IgD-negative memory B cell (primary cell): ENCODE data around the gene TXNDC11. TPM values are rescaled to one million over a fixed set of nuclear protein-coding genes. Genes with fewer than 3 reads are reported as not detected.

Experiments used
- H3K27ac Mint-ChIP-seq, 3 donors: one replicate each; pipeline ENCODE4 v1.8.0; 2020 to 2022; ENCODE audit warnings: mild to moderate bottlenecking in 3 of 3, mixed read lengths in 3 of 3, moderate library complexity in 1 of 3
- H3K27me3 Mint-ChIP-seq: one replicate; pipeline ENCODE4 v1.8.0; 2021; ENCODE audit warnings: mixed read lengths
- H3K36me3 Mint-ChIP-seq: one replicate; pipeline ENCODE4 v1.8.0; 2020; ENCODE audit warnings: mild to moderate bottlenecking, mixed read lengths
- H3K4me1 Mint-ChIP-seq, 3 donors: one replicate each; pipeline ENCODE4 v1.8.0; 2020 to 2022; ENCODE audit warnings: mixed read lengths in 3 of 3, mild to moderate bottlenecking in 1 of 3
- H3K4me3 Mint-ChIP-seq, 4 donors: one replicate each; pipeline ENCODE4 v1.8.0; 2020 to 2022; ENCODE audit warnings: mild to moderate bottlenecking in 4 of 4, mixed read lengths in 4 of 4, moderate library complexity in 3 of 4
- H3K9me3 Mint-ChIP-seq, 3 donors: one replicate each; pipeline ENCODE4 v1.8.0; 2020 to 2021; ENCODE audit warnings: mixed read lengths in 3 of 3, mild to moderate bottlenecking in 1 of 3
- polyA plus RNA-seq: library from polyadenylated mRNA; unstranded; fragments of 300-500 nt; fragmentation: Illumina TruSeq; gene quantifications from one replicate; pipeline ENCODE4 v1.2.3, GENCODE V29; 2021

Gene TXNDC11
- polyA plus RNA-seq, 1 donor from 2014 or later: 78.0 TPM

- no peaks in the 10 kb centered on the region for H3K9me3 Mint-ChIP-seq
- peak overlapping the region in 2 of 3 donors; percentile 80 to 92 for H3K27ac Mint-ChIP-seq
- no peaks in the 10 kb centered on the region for H3K27me3 Mint-ChIP-seq
- peak overlapping the region in 1 of 4 donors; percentile 4 for H3K4me3 Mint-ChIP-seq
- peaks cover 6% of the 10 kb centered on the region for H3K36me3 Mint-ChIP-seq
- peaks cover 0 to 7% (median 5%) of the 10 kb centered on the region in 3 donors for H3K4me1 Mint-ChIP-seq
Observed at GRCh38 chr16:11759997-11760396, 17.3 kb upstream of the TXNDC11 start.

GRCh38 chr16:11759163-11759834 lies 16.6 kb upstream of the TXNDC11 start:
- Mint-ChIP-seq H3K27me3 (no peaks in the 10 kb centered on the region), H3K4me3 (no peak overlapping the region), H3K4me1 (peaks cover 0 to 7% (median 5%) of the 10 kb centered on the region in 3 donors), H3K36me3 (peaks cover 6% of the 10 kb centered on the region), H3K27ac (peak overlapping the region in 1 of 3 donors; percentile 80), H3K9me3 (no peaks in the 10 kb centered on the region)

- H3K27ac Mint-ChIP-seq: no peak overlapping the region
- no peaks in the 10 kb centered on the region for H3K27me3 Mint-ChIP-seq
- H3K4me1 Mint-ChIP-seq: peaks cover 0 to 7% (median 5%) of the 10 kb centered on the region in 3 donors
- peaks cover 6% of the 10 kb centered on the region for H3K36me3 Mint-ChIP-seq
- no peak overlapping the region for H3K4me3 Mint-ChIP-seq
- no peaks in the 10 kb centered on the region for H3K9me3 Mint-ChIP-seq
Observed at GRCh38 chr16:11757671-11758545, 15.3 kb upstream of the TXNDC11 start.

- Mint-ChIP-seq H3K27me3 (no peaks in the 10 kb centered on the region), H3K36me3 (no peaks in the 10 kb centered on the region), H3K9me3 (no peaks in the 10 kb centered on the region), H3K4me1 (peaks cover 0 to 5% (median 5%) of the 10 kb centered on the region in 3 donors), H3K27ac (no peak overlapping the region), H3K4me3 (no peak overlapping the region)
Observed at GRCh38 chr16:11756248-11756647, 13.6 kb upstream of the TXNDC11 start.

GRCh38 chr16:11755022-11755760 lies 12.5 kb upstream of the TXNDC11 start:
- Mint-ChIP-seq H3K36me3 (no peaks in the 10 kb centered on the region), H3K9me3 (no peaks in the 10 kb centered on the region), H3K27me3 (no peaks in the 10 kb centered on the region), H3K27ac (no peak overlapping the region), H3K4me1 (peaks cover 0 to 2% (median 2%) of the 10 kb centered on the region in 3 donors), H3K4me3 (peak overlapping the region in 1 of 4 donors; percentile 23)

- Mint-ChIP-seq H3K4me3 (peak overlapping the region in 1 of 4 donors; percentile 79), H3K36me3 (peaks cover 2% of the 10 kb centered on the region), H3K27me3 (no peaks in the 10 kb centered on the region), H3K9me3 (no peaks in the 10 kb centered on the region), H3K27ac (no peak overlapping the region), H3K4me1 (peaks cover 0 to 3% (median 0%) of the 10 kb centered on the region in 3 donors)
Observed at GRCh38 chr16:11752856-11753255, 10.2 kb upstream of the TXNDC11 start.

GRCh38 chr16:11750056-11750455 lies 7.4 kb upstream of the TXNDC11 start:
- Mint-ChIP-seq H3K9me3 (no peaks in the 10 kb centered on the region), H3K36me3 (peaks cover 2% of the 10 kb centered on the region), H3K4me1 (peaks cover 0 to 5% (median 0%) of the 10 kb centered on the region in 3 donors), H3K27me3 (no peaks in the 10 kb centered on the region), H3K4me3 (no peak overlapping the region), H3K27ac (no peak overlapping the region)

GRCh38 chr16:11748404-11749254 lies 6.0 kb upstream of the TXNDC11 start:
- Mint-ChIP-seq H3K27me3 (no peaks in the 10 kb centered on the region), H3K4me3 (no peak overlapping the region), H3K9me3 (no peaks in the 10 kb centered on the region), H3K36me3 (peaks cover 2% of the 10 kb centered on the region), H3K27ac (peak overlapping the region in 2 of 3 donors; percentile 14 to 69), H3K4me1 (peaks cover 0 to 10% (median under 1%) of the 10 kb centered on the region in 3 donors)

GRCh38 chr16:11747949-11748403 lies 5.3 kb upstream of the TXNDC11 start:
- no peaks in the 10 kb centered on the region for H3K27me3 Mint-ChIP-seq
- no peaks in the 10 kb centered on the region for H3K9me3 Mint-ChIP-seq
- H3K27ac Mint-ChIP-seq: peak overlapping the region in 2 of 3 donors; percentile 14 to 39
- no peak overlapping the region for H3K4me3 Mint-ChIP-seq
- peaks cover 2 to 12% (median 3%) of the 10 kb centered on the region in 3 donors for H3K4me1 Mint-ChIP-seq
- H3K36me3 Mint-ChIP-seq: peaks cover 2% of the 10 kb centered on the region

GRCh38 chr16:11744075-11744470 lies 1.4 kb upstream of the TXNDC11 start:
- no peaks in the 10 kb centered on the region for H3K36me3 Mint-ChIP-seq
- peaks cover 26 to 37% (median 34%) of the 10 kb centered on the region in 3 donors for H3K4me1 Mint-ChIP-seq
- no peaks in the 10 kb centered on the region for H3K27me3 Mint-ChIP-seq
- H3K9me3 Mint-ChIP-seq: no peaks in the 10 kb centered on the region
- H3K27ac Mint-ChIP-seq: peak overlapping the region in 2 of 3 donors; percentile 93 to 97
- H3K4me3 Mint-ChIP-seq: peak overlapping the region in 3 of 4 donors; percentile 15 to 97 (median 78)

GRCh38 chr16:11743308-11744074 lies 834 bp upstream of the TXNDC11 start:
- H3K36me3 Mint-ChIP-seq: no peaks in the 10 kb centered on the region
- no peaks in the 10 kb centered on the region for H3K27me3 Mint-ChIP-seq
- H3K4me1 Mint-ChIP-seq: peaks cover 29 to 42% (median 37%) of the 10 kb centered on the region in 3 donors
- peak overlapping the region; percentile 91 to 97 (median 95) for H3K4me3 Mint-ChIP-seq
- no peaks in the 10 kb centered on the region for H3K9me3 Mint-ChIP-seq
- H3K27ac Mint-ChIP-seq: peak overlapping the region; percentile 93 to 97 (median 97)

GRCh38 chr16:11742093-11742535 lies 543 bp downstream of the TXNDC11 start:
- Mint-ChIP-seq H3K4me1 (peaks cover 38 to 46% (median 45%) of the 10 kb centered on the region in 3 donors), H3K9me3 (no peaks in the 10 kb centered on the region), H3K4me3 (peak overlapping the region; percentile 89 to 97 (median 92)), H3K27ac (peak overlapping the region; percentile 93 to 97 (median 96)), H3K36me3 (peaks cover 1% of the 10 kb centered on the region), H3K27me3 (no peaks in the 10 kb centered on the region)

GRCh38 chr16:11740567-11740966 lies 2.1 kb downstream of the TXNDC11 start:
- H3K27me3 Mint-ChIP-seq: no peaks in the 10 kb centered on the region

More at GRCh38 chr16:11740567-11740966, 2.1 kb downstream of the TXNDC11 start:
- peak overlapping the region; percentile 89 to 97 (median 92) for H3K4me3 Mint-ChIP-seq
- no peaks in the 10 kb centered on the region for H3K9me3 Mint-ChIP-seq
- H3K27ac Mint-ChIP-seq: peak overlapping the region in 2 of 3 donors; percentile 73 to 97
- peaks cover 43 to 51% (median 46%) of the 10 kb centered on the region in 3 donors for H3K4me1 Mint-ChIP-seq
- peaks cover 1% of the 10 kb centered on the region for H3K36me3 Mint-ChIP-seq
